Non-pigmented ciliary epithelial cell (primary cell): ENCODE results near the gene PAXIP1.
"Not testable (repeated sequence)": the region's sequence is repeated elsewhere in the genome, so short reads cannot be mapped to it uniquely, and the experiment has no call there.

Experiments used
- DNase-seq: peaks from one replicate; pipeline ENCODE4 v3.0.0-alpha.2; 2010; ENCODE audit warnings: low read depth

The PAXIP1 gene

DNA sequence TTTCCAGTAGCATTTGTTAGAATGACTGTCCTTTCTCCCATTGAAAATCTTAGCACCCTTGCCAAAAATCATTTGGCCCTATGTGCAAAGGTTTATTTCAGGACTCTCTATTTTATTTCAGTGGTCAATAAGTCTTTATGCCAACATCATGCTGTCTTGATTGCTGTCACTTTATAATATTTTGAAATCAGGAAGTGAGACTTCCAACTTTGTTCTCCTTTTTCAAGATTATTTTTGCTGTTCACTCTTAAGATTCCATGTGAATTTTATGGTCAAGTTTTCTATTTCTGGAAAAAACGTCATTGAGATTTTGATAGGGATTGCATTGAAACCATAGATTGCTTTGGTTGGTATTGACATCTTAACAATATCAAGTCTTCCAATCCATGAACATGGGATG lies 65.1 kb downstream of the PAXIP1 start:
- no peak for DNase-seq

DNA sequence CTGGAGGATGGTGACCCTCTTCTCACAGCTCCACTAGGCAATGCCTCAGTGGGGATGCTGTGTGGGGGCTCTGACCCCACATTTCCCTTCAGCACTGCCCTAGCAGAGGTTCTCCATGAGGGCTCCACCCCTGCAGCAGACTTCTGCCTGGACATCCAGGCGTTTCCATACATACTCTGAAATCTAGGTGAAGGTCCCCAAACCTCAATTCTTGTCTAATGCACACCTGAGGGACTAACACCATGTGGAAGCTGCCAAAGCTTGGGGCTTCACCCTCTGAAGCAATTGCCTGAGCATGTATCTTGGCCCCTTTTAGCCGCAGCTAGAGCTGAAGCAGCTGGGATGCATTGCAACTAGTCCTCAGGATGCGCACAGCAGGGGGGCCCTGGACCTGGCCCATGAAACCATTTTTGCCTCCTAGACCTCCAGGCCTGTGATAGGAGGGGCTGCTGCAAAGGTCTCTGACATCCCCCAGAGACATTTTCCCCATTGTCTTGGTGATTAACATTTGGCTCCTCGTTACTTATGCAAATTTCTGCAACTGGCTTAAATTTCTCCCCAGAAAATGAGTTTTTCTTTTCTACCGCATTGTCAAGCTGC lies 68.5 kb downstream of the PAXIP1 start:
- DNase-seq = not testable (repeated sequence)

DNA sequence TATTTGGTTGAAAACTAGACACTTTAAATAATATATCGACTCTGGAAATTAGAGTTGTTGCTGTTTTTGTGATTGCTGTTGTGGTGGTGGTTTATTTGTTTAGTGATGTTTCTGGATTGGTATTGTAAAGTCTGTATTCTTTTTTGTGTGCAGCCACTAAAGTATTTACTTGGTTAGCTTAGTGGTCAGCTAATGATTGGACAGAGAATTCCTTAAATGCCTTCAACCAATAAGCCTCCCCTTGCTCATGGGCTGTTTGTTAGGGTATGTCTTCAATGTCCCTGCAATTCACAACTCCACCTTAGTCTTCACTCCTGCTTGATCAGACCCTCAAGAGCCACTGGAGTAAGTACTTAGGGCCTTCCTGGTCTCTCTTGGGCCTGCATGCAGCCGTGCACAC lies 71.0 kb downstream of the PAXIP1 start:
- DNase-seq = no peak

DNA sequence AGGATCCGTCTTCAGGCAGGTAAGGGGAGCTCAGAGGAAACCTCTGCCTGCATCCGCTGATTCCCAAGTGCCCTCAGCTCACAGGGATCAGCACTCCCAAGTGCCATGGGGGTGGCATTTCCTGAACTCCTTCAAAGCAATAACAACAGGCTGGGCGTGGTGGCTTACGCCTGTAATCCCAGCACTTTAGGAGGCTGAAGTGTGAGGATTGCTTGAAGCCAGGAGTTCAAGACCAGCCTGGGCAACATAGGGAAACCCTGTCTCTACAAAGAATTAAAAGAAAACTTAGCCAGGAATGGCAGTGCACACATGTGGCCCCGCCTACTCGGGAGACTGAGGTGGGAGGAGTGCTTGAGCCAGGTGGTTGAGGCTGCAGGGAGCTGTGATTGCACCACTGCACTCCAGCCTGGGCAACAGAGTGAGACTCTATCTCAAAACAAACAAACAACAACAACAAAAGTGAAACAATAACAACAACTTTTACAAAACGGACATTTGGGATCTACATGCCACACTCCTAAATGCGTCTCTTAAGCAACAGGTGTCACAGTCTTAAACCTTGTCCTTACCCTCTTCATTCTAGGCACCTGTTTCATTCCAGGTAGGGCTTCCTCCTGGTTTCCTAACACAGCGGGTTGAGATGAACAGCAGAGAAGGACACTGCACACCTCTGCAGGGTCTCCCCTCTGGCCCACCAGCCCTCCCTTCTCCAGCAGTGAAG lies 73.8 kb downstream of the PAXIP1 start:
- DNase-seq = no peak

DNA sequence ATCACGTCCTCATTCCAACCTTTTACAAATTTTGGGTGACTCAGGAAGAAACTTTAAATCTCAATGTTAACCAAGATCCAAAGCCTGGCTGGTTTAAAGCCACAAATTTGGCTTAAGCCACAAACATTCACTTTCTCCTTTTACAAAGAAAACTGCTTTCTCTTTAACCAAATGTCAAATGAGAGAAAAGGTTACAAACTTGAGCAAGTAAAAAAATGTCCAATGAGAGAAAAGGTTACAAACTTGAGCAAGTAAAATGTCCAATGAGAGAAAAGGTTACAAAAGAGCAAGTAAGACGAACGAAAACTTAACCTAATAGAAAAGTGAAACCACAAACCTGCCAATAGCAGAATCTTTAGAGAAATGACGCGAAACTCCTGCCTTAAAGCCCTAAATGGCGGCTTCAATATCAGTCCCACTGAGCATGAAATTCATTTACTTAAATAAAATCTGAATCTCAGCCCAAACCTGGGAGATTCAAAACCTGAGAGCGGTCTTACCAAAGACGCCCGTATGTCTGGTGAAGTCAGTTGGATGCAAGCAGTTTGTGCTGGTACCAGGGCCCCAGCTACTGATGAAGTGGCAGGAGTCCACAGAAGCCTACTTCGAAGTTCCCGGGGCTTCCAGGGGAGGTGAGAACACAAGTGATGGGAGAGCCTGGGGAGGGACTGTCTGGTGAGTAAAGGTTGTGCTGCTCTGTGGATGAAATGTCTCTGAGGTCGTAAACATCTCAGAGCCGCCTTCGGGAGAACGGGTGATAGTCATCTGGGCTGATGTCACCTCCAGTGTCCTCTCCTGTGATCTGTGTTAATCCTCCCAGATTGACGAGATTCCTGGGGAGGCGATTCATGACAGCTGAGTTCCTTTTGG lies 74.6 kb downstream of the PAXIP1 start:
- DNase-seq = peak; percentile 70

DNA sequence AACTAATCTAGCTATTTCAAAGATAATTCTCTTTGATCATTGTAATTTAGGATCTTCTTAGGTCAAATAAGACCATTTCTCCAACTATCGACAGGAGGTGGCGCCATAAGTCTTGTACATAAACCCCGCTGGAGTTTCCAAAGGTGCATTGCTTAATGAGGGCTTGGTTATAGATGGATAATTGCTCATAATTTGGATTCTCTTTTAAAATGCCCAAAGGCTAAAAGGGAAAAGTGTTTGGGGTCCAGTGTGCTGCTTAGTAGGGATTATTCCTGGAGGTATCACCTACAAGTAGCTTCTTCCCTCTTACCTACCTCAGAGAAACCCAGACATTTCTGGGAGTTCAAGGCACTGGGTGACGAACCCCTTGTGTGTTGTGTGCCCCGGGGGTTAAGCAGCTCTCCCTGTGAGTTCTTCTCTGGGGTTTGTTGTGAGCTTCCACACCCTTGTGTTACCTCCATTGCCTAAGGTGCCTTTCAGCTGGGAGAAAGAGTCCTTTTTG lies 75.2 kb downstream of the PAXIP1 start:
- peak; percentile 72 for DNase-seq

DNA sequence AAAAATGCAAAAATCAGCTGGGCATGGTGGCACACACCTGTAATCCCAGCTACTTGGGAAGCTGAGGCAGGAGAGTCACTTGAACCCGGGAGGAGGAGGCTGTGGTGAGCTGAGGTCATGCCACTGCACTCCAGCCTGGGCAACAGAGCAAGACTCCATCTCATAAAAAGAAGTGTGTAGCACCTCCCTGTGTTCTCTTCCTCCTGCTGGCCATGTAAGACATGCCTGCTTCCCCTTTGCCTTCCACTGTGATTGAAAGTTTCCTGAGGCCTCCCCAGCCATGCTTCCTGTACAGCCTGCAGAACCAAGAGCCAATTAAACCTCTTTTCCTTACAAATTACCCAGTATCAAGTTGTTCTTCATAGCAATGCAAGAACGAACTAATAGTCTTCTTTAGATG lies 80.5 kb downstream of the PAXIP1 start:
- not testable (repeated sequence) for DNase-seq

DNA sequence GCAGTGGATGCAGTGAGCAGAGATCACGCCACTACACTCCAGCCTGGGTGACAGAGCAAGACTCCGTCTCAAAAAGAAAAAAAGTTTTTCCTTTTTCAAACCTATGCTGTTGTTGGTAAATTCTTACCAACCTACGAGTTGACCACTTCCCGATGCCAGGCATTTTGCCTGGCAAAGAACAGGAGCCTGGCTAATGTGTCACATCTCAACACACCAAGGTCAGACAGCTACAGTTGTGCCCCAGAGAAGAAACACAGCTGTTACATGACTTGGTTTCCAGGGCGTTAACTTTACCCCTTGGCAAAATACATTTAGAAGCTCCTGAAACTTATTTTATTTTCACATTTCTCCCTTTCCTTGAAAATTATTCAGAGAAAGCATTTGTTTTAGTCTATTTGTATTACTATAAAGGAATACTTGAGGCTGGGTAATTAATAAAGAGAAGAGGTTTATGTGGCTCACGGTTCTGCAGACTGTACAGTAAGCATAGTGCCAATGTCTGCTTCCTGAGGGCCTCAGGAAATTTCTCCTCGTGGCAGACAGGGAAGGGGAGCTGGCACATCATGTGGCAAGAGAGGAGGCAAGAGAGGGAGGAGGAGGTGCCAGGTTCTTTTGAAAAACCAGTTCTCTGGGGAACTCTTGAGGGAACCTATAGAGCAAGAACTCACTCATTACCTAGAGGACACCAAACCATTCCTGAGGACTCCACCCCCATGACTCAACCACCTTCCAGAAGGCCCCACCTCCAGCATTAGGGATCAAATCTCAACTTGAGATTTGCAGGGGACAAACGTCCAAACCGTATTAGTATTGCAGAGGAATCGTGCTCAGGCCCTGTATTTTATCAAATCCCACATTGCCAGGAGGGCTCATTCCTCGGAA lies 83.3 kb downstream of the PAXIP1 start:
- no peak for DNase-seq

DNA sequence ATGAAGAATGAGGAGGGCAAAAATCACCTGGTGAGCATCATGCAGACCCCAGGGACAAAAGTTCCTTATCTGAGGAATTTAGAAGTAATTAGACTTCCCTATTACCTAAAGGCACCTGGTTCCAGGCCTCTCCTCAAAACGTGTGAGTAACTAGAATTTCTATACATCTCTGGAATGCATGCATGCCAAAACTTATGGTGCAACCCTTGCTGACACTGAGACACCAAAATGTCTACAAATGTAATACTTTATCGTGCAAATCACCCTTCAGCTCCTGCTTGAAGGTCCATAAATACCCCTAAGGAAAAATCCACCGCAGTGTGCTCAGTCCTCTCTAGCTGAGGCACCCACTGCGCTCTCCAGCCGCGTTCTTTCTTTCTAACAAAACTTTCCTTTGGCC lies 84.2 kb downstream of the PAXIP1 start:
- no peak for DNase-seq

DNA sequence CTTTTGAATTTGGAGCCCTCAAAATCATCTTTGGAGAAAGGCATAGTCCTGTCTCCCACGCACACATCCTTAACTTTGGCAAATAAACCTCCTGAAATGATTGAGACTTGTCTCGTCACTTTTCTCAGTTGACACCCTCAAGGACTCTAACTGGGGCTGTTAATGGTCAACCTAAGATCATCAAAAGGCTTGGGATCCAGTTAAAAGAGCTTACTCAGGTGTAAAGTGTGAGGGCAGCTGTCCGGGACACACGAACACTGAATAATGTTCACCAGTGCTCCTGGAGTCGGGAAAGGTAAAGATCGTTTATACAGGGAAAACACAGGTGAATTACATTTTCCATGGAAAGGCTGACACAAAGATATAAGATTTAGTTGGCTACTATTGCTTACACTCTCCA lies 84.7 kb downstream of the PAXIP1 start:
- DNase-seq = no peak

DNA sequence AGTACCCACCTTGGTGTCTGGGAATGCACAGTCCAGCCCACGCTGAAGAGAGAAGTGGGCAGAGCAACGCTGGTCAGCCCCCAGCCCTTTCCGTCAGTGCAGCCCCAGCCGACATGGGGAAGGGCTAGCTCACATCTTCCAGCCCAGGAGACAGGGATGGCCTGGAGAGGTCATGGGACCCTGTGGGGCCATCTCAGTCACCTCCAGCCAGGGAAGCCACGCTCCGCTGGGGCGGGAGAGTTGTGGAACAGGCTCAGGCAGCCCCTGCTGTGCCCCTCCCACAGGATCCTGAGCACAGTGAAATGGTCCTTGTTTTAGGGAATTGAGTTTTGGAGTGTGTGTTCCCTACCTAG lies 85.1 kb downstream of the PAXIP1 start:
- DNase-seq = no peak

DNA sequence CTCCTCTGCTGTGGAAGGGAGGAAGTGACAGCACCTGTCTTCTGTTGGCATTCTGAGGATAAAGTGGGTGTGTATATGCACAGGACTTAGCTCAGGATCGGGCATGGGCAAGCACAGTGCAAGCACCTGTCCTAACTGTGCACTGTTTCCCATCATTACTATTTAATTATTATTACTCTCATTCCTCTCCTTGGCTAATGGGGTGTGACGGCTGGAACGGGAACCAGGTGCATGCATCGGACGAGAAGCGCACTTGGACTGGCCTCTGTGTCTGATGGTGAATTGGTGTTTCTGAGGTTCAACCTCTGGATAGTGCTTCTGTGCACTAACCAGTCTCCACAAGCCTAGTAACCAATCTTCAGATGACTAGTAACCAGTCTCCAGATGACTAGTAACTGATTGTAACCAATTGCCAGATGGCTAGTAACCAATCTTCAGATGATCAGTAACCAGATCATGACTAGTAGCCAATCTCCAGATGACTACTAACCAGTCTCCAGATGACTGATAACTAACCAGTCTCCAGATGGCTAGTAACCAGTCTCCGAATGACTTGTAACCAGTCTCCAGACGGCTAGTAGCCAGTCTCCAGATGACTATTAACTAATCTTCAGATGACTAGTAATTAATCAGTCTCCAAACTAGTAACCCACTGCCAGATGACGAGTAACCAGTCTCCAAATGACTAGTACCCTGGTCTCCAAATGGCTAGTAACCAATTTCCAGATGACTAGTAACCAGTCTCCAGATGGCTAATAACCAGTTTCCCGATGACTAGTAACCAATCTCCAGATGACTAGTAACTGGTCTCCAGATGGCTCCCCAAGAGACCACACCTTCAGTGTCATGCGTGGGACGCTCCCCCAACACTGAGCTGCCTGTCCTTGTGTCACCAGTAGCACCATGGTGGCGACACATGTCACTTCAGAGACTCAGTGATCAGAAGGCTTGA lies 85.8 kb downstream of the PAXIP1 start:
- no peak for DNase-seq

DNA sequence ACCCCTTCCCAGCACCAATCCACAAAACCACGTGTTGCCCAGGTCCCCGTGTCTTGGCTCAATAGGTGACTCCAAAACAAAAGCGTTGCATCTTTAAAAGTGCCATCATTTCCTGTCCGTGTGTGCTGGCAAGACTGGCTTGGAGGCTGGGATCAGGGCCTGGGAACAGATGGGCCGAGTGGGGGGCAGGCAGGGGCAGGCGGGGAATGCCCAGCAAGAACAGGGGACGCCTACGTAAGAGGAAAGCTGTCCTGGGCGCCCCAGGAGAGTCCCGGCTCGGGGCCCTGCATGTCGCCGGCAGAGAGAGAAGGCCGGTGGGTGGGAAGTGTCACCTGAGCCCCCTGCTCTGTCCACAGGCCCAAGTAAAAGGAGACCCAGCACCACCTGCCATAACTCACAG lies 86.5 kb downstream of the PAXIP1 start:
- no peak for DNase-seq

DNA sequence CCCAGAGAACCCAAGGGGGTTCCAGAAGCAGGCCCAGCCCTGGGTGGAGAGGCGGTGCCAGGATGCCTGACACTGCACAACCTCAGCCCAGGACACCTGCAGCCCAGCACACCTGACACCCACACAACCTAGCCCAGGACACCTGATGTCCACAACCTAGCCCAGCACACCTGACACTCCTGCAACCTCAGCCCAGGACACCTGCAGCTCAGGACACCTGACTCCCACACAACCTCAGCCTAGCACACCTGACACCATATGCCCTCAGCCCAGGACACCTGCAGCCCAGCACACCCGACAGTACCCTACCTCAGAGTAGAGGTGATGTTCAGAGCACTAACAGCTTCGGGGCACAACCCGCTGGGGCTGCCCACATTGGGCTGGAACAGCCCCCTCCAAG lies 87.3 kb downstream of the PAXIP1 start:
- no peak for DNase-seq

DNA sequence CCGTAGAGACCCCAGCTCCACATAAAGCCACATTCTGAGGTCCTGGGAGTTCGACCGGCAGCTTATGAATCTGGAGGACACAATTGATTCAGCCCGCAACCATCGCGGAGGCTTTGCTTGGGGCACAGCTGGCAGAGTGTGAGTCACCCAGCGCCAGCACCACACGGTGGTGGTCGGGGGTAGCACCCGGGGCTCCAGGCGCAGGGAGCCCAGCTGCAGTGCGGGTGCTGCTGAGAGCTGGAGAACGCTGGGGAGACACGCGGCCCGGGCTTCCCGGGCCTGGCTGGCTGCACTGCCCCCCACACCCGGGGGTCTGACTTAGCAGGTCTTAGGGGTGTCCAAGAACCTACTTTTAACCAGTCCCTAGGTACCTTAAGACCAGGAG lies 87.9 kb downstream of the PAXIP1 start:
- no peak for DNase-seq

DNA sequence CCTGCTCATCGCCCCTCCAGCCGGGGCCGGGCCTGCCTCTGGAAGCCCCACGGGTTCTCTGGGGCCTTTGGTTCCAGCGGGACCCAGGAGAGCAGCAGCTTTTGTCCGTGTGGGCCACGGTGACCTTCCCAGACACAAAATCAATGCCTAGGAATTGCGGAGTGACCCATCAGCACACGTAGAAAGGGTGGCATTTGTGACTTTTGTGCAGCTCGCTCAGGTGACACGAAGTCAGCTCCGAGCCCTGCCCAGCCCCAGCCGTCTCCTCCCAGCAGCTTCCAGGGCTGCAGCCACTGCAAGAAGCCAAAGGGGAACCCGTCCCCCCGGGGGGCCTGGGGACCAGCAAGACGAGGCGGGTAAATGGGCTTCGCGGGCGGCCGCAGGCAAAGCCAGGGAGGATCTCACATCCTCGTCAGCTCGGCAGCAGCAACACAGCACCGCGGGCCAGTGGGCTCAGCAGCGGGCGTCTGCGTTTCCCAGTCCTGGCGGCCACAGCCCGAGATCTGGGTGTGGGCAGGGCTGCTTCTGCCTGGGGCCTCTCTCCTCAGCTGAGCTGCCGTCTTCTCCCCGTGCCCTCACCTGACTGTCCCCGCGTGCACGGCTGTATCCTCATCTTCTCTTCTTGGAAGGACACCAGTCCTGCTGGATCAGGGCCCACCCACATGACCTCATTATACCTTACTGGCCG lies 88.5 kb downstream of the PAXIP1 start:
- no peak for DNase-seq

DNA sequence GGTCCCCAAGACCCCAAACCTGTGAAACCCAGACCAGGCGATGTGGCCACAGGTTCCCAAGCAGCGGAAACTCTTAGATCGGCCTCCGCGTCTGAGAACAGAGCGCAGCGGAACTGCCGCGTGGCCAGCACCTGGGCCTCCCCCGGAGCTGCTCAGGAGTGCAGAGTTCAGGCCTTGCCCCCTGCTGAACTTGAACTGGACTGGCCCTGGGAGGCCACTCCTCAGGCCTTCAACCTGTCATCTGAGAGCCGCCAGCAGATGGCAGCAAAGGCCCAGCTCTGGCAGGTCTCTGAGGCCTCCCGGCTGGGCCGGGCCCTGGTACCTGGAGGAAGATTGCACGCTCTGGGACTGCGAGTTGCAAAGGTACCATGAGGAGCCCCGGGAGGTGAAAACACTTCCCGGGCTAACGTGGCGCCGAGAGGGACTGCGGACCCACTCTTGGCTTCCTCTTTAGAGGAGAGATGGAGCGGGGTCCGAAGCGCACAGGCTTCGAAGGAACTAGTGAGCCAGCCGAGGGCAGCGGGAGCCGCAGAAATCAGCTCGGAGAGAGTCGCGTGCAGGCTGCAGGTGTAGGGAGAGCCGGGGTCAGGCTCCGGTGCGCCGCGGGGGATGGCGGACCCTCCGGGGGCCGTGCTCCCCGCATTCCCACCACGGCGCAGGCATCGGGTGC lies 89.2 kb downstream of the PAXIP1 start:
- DNase-seq = peak; percentile 17

DNA sequence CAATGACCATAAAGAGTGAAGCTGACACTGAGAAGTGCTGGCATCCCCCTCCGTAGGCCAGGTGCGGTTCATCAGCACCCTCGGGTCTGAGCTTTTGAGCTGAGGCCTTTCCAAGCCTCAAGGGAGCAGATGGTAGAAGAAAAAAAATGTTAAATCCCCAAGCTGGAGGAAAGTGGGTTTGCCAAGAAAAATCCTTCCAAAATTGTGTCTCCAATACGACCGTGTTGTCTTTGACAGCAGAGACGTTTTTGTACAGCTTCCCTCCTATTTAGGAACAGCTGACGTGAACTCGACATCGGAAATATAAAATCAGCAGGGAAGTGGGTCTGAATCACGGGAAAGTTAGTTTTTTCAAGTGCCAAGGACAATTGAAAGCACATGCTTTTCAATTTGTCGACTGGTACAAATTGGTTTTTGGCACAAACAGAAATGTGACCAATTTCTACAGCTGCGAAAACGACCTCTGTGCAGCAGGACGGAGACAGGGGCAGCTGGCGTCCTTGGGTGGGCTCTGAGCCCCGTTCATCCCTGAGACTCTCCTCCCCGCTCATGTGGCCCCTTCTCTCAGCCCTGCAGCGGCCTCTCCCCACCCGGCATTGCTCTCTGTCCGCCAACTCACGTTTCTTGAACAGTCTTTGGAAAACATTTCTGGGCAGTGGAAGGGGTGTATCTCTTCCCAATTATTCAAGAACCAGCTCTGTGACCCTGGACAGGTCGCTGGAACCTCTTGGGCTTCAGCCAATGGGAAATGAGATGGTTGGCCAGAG lies 89.9 kb downstream of the PAXIP1 start:
- no peak for DNase-seq
